ENCODE data around the gene SLC35G2.

Gene SLC35G2

GRCh38 chr3:136802481-136802996 lies 16.4 kb upstream of the SLC35G2 start:
- H3K27ac ChIP-seq = peak overlapping the region; percentile 5
- no peak for TF ChIP-seq CTCF (IDR thresholded peaks at IDR 0.05)
- H2AFZ ChIP-seq = peak overlapping the region; percentile 31
- no peak overlapping the region for H3K4me2 ChIP-seq (ENCODE audit: low read length)
- H3K79me2 ChIP-seq = no peaks in the 10 kb centered on the region
- no peaks in the 10 kb centered on the region for H3K27me3 ChIP-seq (ENCODE audit: control insufficient read depth, insufficient read depth, low read length)
- H3K9me3 ChIP-seq (ENCODE audit: control insufficient read depth, low read length) = no peaks in the 10 kb centered on the region
- H3K36me3 ChIP-seq (ENCODE audit: control insufficient read depth, insufficient read depth, low read length) = no peaks in the 10 kb centered on the region
- H3K4me3 ChIP-seq (ENCODE audit: low read depth, low read length) = no peak overlapping the region
- H3K4me1 ChIP-seq = no peaks in the 10 kb centered on the region
- H3K9ac ChIP-seq = no peak overlapping the region

- Histone ChIP-seq H3K27ac (no peak overlapping the region), H3K27me3 (ENCODE audit: control insufficient read depth, insufficient read depth, low read length) (no peaks in the 10 kb centered on the region), H3K36me3 (ENCODE audit: control insufficient read depth, insufficient read depth, low read length) (no peaks in the 10 kb centered on the region), H3K9ac (no peak overlapping the region), H3K4me3 (ENCODE audit: low read depth, low read length) (no peak overlapping the region), H3K9me3 (ENCODE audit: control insufficient read depth, low read length) (no peaks in the 10 kb centered on the region), H3K79me2 (no peaks in the 10 kb centered on the region), H3K4me2 (ENCODE audit: low read length) (no peak overlapping the region), H2AFZ (no peak overlapping the region), H3K4me1 (no peaks in the 10 kb centered on the region)
- no peak for TF ChIP-seq CTCF (IDR thresholded peaks at IDR 0.05)
Observed at GRCh38 chr3:136804141-136804540, 14.8 kb upstream of the SLC35G2 start.

GRCh38 chr3:136804813-136805212 lies 14.1 kb upstream of the SLC35G2 start:
- Histone ChIP-seq H3K27ac (no peak overlapping the region), H3K9me3 (ENCODE audit: control insufficient read depth, low read length) (no peaks in the 10 kb centered on the region)
- no peak for TF ChIP-seq CTCF (IDR thresholded peaks at IDR 0.05)

GRCh38 chr3:136805795-136806194 lies 13.1 kb upstream of the SLC35G2 start:
- H3K79me2 ChIP-seq = no peaks in the 10 kb centered on the region
- H3K4me2 ChIP-seq (ENCODE audit: low read length) = no peak overlapping the region
- no peak overlapping the region for H3K9ac ChIP-seq
- H3K4me1 ChIP-seq = no peaks in the 10 kb centered on the region
- H3K27ac ChIP-seq = no peak overlapping the region
- no peak overlapping the region for H3K4me3 ChIP-seq (ENCODE audit: low read depth, low read length)
- H3K27me3 ChIP-seq (ENCODE audit: control insufficient read depth, insufficient read depth, low read length) = no peaks in the 10 kb centered on the region
- no peaks in the 10 kb centered on the region for H3K9me3 ChIP-seq (ENCODE audit: control insufficient read depth, low read length)
- peak overlapping the region; percentile 58 for H2AFZ ChIP-seq
- no peak for TF ChIP-seq CTCF (IDR thresholded peaks at IDR 0.05)
- no peaks in the 10 kb centered on the region for H3K36me3 ChIP-seq (ENCODE audit: control insufficient read depth, insufficient read depth, low read length)

More at GRCh38 chr3:136804813-136805212, 14.1 kb upstream of the SLC35G2 start:
- Histone ChIP-seq H3K36me3 (ENCODE audit: control insufficient read depth, insufficient read depth, low read length) (no peaks in the 10 kb centered on the region), H3K4me1 (no peaks in the 10 kb centered on the region), H3K79me2 (no peaks in the 10 kb centered on the region), H3K4me3 (ENCODE audit: low read depth, low read length) (no peak overlapping the region), H3K27me3 (ENCODE audit: control insufficient read depth, insufficient read depth, low read length) (no peaks in the 10 kb centered on the region), H3K9ac (no peak overlapping the region), H2AFZ (peak overlapping the region; percentile 13), H3K4me2 (ENCODE audit: low read length) (no peak overlapping the region)

GRCh38 chr3:136811701-136812100 lies 7.2 kb upstream of the SLC35G2 start:
- Histone ChIP-seq H3K9ac (no peak overlapping the region), H3K4me2 (ENCODE audit: low read length) (no peak overlapping the region), H2AFZ (no peak overlapping the region), H3K79me2 (no peaks in the 10 kb centered on the region), H3K9me3 (ENCODE audit: control insufficient read depth, low read length) (no peaks in the 10 kb centered on the region), H3K4me3 (ENCODE audit: low read depth, low read length) (no peak overlapping the region), H3K27me3 (ENCODE audit: control insufficient read depth, insufficient read depth, low read length) (no peaks in the 10 kb centered on the region), H3K36me3 (ENCODE audit: control insufficient read depth, insufficient read depth, low read length) (no peaks in the 10 kb centered on the region), H3K4me1 (no peaks in the 10 kb centered on the region), H3K27ac (no peak overlapping the region)
- no peak for TF ChIP-seq CTCF (IDR thresholded peaks at IDR 0.05)
